NCI-H2196 (cell line): ENCODE measurements around the gene KDM3B.
A peak's percentile ranks its signal among the peaks of the same experiment; 100 is the strongest.

Source experiments
- DNase-seq: peaks from one replicate; lab custom pipeline; 2025; ENCODE audit not compliant: unreplicated experiment; lab: John Stamatoyannopoulos, UW

The KDM3B gene

DNA sequence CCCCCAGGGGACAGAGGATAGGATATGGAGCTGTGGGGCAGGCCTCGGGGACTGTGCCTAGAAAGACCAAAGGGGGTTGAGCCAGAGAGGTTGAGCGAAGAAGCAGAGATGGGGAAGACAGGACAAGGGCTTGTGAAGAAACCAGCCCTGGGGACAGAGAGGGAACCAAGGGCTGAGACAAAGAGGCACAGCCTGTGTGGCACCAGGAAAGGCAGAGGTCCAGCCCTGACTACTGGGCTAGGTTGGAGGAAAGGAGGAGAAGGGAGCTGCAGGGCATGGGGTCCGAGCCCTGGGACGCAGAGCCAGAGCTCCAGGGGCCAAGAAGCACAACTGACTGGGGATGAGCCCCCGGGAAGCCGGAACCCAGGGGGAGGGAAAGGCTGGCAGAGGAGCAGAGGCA, 95.6 kb downstream of the KDM3B start:
- DNase-seq: no peak

DNA sequence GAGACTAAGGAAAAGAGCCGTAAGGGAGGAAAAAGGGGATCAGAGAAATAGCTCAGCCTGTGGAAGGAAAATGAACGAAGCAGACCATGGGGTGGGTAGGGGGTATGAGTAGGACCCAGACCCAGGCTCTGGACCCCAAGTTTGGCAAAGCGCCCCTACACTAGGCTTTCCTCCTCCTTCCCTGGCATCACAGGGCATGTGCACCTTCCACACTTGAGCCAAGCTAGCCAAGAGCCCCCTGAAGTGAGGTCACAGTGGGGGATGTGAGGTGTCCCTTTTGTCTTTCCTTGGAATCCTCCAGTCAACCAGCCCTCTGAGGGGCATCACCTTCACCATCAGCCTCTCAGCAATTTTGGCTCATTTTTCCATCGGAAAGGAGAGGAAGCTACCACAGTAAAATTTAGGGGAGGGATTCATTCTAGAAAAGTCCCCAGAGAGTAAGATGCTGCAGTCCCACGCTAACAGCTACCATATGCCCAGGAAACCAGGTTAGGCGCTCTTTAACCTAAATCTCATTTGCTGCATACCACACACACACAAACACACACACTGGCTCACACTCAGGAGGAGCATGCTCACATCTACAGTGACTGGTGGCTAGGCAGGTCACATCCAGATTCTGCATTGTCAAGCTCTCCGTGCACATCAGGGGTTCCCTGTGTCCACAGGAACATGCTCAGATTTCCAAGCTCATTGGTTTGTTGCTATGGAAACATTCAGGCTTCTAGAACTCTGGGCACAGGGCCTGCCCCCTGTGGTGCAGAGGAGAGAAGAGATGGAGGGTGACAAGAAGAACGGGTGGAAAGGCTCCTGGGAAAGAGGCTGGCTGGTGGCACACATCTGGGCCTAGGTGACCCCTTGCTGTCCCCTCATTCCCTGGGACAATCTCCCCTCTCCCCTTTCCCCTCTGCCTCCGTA, 96.3 kb downstream of the KDM3B start:
- peak; percentile 97 for DNase-seq

DNA sequence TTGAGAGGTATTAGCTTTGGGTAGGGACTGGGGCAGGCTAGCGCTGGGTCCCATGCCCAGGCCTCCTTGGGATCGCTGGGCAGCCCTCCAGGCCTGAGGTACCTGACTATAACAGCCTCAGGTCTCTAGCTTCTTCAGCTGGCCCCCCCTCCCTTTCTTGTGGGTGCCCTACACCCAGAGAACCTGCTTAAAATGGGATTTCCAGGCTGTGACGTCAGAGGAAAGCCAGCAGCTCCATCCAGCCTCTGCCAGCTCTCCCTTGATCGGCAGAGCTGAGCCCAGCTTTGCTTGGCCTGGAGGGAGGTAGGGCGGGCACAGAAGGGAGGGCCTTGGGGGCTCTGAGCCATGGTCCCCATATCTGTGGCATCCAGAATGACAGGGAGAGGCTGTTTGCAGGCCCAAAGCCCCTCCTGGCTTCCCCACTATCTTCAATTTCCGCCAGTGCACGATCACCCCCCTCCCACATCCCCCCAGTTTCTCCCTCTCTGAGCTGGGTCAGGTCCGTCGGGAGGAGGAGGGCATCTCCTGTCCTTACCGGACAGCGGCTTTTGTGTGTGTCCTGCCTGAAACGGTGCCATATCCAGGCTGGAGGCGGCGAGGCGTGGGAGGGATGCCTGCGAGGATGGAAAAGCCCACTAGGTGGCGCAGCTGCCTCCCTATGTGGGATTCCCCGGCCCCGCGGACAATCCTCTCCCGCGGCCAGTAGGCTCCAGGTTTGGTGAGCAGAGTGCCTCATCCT, 97.2 kb downstream of the KDM3B start:
- peak; percentile 94 for DNase-seq

DNA sequence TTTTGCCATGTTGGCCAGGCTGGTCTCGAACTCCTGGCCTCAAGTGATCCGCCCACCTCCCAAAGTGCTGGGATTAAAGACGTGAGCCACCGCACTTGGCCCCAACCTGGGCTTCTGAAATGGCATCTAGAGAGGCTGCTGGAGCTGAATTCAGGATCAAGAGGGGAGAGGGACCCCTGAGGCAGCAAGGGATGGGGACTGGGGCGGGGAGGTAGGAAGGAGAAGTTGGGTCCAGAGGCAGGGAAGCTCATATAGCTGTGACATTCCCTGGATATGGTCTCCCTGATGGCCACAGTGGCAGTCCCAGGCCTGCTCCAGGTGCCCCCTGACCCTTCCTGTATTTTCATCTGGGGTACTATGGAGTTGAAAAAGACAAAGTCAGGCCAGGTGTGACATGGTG, 98.5 kb downstream of the KDM3B start:
- DNase-seq: no peak

DNA sequence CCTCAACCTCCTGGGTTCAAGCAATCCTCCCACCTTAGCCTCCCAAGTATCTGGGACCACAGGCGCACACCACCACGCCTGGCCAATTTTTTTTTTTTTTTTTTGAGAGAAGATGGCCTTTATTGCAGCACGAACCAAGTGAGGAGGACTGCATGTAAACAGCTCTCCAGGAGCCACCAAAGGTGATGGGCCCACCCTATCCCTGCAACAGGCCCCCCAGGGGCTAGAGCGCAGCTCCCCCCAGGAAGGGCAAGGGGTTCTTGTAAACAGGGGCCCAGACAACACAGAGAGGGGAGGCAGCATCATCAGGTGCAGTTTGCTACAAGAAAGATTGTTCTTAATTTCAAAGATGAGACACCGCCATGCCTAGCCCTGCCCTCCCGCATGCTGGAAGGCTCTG, 100.2 kb downstream of the KDM3B start:
- no peak for DNase-seq

DNA sequence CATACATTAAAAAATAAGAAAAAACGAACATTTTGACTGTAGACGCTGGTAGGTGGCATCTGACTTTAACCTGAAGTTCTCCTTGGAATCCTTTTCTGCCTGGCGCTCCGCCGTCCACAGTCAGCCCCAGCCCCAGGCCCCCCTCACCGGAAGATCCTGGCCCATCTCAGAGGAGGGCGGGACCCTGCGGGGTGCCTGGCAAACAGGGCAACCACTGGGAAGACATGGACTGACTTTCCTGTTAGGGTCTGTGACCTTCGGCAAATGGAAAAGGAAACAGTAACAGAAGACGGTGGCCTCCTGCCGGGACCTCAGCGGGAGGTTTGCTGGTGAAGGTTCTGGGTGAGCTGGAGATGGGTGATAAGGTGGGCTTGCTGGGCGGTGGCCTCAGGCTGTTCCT, 101.1 kb downstream of the KDM3B start:
- no peak for DNase-seq

DNA sequence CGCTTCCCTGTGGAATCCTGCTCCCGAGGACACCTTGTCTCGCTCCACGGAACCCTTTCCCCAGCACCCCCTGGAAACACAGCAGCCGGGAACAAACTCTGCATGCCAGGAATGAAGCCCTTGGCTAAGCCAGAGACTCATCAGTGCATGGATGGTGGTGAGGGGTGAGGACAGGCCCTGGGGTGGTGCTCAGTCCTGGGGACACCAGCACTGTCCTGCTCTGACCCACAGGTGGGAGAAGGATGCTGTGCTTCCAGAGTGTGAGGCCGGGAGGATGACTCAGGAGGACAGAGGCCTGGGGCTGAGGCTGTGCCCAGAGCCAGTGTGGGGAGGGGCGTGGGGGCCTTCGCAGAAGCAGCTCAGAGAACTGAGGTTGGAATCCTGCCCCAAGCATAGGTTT, 101.6 kb downstream of the KDM3B start:
- DNase-seq: no peak

DNA sequence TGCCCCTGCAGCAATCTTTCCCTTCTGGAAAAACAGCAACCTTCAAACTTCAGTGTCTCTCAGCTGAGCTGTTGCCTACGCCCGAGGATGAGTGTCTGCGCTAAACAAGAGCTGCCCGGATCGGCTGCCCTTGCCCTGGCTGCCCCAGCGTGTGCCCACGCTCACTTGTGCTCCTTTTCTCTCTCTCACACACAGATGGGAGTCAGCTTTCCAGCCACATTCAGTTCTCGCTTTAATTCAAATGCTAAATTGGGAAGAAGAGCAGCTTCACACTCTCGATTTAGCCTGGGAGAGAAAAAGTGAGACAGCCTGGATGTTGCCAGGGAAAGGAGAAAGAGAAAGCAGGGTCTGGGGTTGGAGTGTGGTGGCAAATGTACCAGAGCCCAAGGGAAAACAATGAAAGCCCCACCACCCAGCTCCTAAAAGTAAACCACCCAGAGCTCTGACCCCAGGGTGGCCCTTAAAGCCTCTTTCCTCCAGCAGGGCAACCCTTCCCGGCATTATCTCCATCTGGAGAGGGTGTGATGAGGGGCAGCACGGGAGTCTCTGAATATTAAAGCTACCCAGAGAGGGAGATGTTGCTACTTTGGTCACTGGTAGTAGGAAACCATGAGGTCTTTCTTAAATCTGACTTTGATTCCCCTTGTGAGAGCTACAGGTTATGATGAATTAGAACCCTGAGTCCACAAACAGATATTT, 102.9 kb downstream of the KDM3B start:
- no peak for DNase-seq

DNA sequence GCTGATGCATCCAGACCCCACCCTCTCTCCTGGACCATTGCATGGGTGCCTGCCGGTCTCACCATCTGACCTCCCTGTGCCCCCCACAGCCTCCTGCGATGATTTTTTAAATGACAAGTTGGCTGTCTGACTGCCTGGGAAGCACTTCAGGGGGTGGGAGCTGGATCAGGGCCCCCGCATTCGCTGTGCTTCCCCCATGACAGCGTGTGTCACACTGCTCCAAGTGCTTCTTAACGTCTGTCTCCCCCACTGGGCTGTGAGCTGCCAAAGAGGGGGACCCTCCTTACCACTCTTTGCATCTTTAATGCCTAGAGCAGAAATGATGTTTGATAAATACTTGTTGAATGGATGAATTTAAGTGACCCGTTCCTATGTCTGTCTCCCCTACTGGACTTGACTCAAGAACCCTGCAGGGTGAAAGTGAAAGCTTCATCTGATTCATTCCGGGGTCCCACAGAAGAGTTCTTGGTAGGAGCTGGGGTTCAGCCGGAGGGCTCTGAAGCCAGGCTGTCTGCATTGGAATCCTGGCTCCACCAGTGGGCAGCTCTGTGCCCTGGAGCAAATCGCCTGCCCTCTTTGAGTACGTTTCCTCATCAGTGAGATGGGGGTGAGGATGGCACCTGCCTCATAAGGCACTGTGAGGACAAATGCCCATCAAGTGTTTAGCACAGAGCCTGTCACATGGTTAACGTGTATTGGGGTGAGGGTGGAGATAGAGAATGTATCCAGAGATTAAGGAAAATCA, 105.2 kb downstream of the KDM3B start:
- DNase-seq: no peak

DNA sequence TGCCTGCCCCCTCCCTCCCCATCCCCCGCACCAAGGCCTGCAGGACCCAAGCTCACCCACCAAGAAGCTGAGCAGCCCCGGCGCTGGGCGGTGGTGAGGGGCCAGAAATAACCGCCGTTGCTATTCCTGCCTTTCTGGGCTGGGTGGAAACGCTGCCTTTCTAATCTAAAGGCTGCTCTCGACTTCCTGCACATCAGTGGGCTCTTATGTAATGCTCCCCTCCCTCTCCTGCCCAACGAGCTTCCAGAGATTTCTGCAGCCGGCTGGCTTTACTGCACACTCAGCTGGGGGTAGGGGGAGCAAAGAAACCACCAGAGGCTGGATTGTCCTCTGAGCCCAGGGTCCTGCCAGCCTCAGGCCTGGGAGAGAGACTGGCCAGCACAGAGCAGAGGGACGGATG, 105.9 kb downstream of the KDM3B start:
- DNase-seq: no peak

DNA sequence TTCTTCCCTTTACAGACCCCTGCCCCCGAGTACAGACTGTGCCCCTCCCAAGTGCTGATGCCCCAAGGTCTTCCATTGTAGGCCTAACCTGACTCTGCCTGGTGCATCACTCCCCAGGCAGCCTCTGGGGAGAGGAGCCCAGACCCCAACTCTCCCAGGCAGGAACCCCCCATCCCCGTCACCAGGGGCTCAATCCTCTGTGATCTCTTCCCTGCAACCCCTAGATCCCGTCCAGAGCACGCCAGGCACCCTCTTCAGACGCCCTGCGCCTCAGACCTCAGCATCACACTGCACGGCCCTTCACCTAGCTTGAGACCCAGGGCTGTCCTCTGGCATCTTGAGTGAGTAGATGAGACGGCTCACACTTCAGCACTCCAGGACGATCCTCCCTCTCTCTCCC, 106.4 kb downstream of the KDM3B start:
- DNase-seq: no peak

DNA sequence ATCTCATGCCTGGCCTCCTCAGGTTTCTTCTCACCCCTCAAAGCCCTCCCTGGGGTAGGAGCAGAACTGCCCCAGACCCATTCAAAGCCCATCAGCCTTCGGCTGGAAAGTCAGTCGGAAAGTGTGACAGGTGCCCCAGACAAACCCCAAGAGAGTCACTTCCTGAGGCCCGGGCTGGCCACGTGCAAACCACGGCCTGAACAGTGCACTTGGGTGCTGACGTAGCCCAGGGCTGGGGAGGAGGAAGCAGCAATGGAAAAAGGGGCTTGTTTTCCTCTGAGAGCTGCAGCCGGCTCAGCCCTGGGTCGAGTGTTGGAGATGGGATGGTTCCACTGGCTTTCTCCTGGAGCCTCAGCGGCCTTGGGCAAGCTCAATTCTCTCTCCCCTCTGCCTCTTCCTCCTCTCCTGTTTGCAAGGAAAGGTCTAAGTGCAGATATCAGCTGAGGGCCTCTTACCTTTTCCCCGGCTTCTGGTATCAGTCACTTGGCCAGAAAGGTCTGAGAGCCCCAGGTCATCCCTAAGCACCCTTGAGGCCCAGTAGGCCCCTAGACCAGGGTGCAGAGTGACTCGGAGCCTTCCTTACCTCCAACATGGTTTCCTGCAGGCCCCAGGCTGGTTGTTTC, 106.9 kb downstream of the KDM3B start:
- DNase-seq: no peak

DNA sequence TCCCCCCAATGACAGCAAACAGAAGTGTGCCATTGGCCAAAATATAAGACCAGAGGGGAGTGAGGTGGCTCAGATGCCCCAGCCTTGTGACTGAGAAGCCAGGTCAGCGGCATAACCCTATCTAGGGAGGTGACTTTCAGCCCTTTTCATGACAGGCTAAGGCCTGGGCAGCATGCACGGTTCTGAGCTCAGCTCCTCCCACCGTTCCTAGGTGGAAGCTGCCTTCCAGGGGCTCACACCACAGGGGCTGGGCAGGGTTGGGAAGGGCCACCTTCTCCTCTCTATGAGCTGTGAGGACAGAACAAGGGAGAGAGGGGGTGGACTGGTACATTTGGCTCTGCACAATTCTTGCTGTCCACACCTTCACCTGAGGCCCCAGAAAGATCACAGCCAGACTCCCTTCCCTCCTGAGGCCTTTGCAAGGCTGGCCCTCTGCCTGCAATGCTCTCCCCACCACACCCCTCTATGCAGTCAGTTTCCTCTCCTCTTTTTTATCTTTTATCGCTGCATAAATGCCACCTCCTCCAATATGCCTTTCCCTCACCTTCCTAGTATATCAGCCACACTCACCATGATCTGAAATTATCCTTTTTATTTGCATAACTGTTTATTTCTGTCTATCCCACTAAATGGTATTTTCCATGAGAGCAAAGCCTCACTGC, 107.7 kb downstream of the KDM3B start:
- DNase-seq: no peak

DNA sequence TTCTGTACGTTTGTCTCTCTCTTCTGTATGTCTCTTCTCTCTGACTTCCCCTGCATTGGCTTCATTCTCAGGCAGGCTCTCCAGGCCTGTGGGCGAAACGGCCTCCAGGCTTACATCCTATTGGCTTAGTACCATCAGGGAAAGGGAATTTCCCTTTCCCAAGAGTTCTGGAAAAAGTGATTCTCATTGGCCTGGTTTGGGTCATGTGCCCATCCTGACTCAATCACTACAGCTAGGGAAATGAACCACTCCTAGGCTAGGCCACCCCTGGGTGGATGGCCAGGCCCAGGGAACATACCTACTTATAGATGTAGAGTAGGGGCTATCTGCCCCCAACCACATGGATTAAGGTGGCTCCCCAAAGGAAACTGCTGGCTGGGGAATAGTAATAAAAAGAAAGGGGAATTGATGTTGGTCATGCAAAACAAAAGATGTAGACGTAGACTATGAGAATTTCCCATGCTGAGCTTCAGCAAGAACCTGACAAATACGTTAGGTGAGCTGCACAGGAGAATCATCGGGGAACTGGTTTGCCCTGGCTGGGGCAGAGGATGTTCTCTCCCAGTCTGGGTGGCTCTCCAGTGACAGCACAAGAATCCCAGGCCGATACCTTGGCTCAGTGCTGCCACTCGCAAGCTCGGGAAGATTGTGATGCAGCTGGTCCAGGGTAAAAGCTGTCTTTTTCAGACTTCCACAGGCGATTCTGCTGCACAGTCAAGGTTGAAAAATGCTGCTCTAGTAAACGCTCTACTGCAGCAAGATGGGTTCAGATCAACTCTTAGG, 109.0 kb downstream of the KDM3B start:
- DNase-seq: no peak

DNA sequence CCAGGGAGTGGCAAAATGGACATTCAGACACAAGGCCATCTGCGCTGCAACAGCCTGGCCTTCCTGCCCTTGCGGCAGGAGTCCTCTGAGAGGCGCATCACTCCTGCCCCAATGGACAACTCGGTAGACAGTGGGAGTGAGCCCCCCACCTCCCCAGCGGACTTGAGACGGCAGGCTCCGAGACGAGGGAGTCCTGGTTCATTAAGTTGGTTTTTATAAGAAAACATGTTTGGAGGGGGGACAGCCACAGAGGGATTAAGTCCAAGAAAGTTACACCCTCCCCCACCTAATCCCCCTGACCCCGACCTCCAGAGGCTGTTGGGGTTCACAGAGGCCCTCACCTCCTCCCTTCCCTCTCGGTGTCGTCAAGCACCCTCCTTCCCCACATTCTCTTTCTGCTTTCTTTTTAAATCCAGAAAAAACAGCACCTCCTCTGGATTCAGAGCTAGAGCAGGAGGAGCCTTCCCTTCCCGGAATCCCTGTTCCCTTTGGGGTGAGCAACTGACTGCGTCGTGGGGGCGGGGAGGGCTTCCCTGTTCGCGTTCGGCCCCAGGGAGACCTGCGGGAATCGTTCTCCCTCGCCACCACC, 111.0 kb downstream of the KDM3B start:
- no peak for DNase-seq

DNA sequence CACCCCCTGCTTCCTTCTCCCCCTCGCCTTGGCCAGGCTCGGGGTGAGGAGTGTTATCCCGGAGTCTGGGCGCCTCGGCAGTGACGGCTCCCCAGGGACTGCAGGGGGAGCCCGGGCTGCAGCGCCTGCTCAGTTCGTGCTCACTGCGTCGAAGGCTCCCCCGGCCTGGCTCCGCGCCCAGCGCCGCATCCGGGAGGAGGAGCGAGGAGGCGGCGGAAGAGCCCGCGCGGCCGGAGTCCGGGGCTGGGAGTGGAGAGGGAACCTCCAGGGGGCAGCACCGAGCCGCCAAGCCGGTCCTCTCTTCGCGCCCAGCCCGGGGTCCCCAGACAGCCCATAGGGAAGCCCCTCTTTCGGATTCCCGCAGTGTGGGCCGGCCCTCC, 111.5 kb downstream of the KDM3B start:
- peak; percentile 97 for DNase-seq

DNA sequence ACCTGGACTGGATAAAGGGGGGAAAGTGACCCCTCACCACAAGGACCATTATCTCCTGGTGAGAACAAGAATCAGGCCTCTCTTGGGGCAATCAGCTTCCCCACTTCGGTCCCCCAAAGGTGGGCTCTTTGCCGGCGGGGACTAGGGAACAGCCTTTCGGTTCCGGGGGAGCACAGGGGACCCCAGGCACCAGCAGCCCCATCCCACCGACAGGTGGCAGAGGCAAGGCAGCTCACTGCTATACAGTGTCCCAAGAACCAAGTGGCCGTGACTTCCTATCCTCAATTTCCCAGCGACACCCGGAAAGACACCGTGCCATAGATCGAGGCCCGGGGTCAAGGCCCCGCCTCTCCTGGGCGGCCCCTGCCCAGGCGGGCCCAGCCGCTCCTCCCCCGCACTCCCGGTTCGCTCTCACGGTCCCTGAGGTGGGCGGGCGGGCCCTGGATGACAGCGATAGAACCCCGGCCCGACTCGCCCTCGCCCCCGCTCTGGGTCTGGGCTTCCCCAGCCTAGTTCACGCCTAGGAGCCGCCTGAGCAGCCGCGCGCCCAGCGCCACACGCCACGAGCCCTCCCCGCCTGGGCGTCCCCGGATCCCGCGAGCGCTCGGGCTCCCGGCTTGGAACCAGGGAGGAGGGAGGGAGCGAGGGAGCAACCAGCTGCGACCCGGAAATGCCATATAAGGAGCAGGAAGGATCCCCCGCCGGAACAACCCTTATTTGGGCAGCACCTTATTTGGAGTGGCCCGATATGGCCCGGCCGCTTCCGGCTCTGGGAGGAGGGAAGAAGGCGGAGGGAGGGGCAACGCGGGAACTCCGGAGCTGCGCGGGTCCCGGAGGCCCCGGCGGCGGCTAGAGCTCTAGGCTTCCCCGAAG, 112.1 kb downstream of the KDM3B start:
- DNase-seq: peak; percentile 97
